ENCODE data around the gene PRDM16. TPM values are rescaled to one million over a fixed set of nuclear protein-coding genes. Genes with fewer than 3 reads are reported as not detected.

Gene PRDM16
- total RNA-seq, 1 experiment from 2014 or later: not detected

DNA sequence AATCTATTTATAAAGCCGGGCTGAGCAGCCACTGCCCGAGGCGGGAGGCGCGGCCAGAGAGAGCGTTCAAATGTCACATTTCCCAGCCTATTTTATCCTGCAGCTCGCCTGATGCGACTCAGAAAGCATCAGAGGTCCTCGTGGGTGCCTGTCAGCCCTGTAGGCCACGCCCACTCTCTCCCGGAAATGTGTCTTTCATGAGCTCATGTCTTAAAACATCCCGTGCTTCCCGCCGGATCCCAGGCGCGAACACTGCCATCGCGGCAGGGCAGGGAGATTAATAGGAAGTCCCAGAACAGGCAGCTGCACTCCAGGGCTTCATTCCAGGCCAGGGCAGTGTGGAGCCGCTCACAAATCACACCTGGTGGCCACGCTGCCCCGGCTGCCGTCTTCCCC, 117.5 kb downstream of the PRDM16 start:
- H3K4me3 Mint-ChIP-seq (ENCODE audit: unreplicated experiment): no peak overlapping the region
- no TSS peak for BruUV-seq (replicated peaks)
- intact Hi-C loops (cut with micrococcal nuclease): no loop called here
- TF ChIP-seq, protein P1, sequence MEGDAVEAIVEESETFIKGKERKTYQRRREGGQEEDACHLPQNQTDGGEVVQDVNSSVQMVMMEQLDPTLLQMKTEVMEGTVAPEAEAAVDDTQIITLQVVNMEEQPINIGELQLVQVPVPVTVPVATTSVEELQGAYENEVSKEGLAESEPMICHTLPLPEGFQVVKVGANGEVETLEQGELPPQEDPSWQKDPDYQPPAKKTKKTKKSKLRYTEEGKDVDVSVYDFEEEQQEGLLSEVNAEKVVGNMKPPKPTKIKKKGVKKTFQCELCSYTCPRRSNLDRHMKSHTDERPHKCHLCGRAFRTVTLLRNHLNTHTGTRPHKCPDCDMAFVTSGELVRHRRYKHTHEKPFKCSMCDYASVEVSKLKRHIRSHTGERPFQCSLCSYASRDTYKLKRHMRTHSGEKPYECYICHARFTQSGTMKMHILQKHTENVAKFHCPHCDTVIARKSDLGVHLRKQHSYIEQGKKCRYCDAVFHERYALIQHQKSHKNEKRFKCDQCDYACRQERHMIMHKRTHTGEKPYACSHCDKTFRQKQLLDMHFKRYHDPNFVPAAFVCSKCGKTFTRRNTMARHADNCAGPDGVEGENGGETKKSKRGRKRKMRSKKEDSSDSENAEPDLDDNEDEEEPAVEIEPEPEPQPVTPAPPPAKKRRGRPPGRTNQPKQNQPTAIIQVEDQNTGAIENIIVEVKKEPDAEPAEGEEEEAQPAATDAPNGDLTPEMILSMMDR (IDR thresholded peaks at IDR 0.05; ENCODE audit: unreplicated experiment): no peak
- H3K27ac Mint-ChIP-seq (ENCODE audit: low read depth, unreplicated experiment): no peak overlapping the region
- no peaks in the 10 kb centered on the region for H3K36me3 Mint-ChIP-seq (ENCODE audit: insufficient read depth, unreplicated experiment)
- H3K4me1 Mint-ChIP-seq (ENCODE audit: insufficient read depth, unreplicated experiment): no peaks in the 10 kb centered on the region
- peaks cover 7% of the 10 kb centered on the region for H3K9me3 Mint-ChIP-seq (ENCODE audit: unreplicated experiment)
- ChIA-PET CTCF (no interaction called here), POLR2A (no interaction called here)
- H3K27me3 Mint-ChIP-seq (ENCODE audit: insufficient read depth, unreplicated experiment): no peaks in the 10 kb centered on the region
- DNase-seq (ENCODE audit: unreplicated experiment): no peak

DNA sequence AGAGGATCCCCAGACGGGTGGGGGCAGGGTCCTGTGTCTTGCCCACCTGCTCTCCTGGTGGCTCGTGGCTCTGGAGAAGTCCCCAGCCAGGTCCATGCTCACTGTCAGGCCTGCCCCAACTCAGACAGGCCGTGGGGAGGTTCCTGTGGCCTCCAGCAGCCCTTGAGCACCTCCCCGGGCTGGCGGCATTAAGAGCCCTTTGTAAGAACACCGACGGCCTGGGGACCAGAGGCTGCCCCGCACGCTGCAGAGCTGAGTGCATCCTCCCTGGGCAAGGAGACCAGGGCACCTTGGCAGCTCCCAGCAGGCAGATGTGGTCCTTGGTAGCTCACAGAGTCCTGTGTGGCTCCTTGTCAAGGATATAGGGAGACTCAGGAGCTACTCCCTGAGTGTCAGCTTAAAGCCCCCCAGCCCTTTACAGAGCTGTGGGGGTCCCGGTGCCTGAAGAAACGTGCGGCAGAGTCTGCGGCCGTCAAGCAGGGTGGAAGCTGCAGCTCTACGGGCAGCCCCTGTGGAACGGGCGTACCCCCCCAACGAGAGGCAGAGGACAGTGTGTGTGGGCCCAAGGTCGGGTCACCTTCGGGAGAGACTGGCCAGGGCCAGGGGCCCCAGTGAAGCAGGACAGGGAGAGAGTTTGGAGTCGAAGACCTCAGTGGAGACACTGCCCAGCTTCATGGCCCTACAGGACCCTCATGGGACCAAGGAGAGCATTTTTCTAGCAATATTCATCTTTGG, 118.6 kb downstream of the PRDM16 start:
- no peaks in the 10 kb centered on the region for H3K36me3 Mint-ChIP-seq (ENCODE audit: insufficient read depth, unreplicated experiment)
- no TSS peak for BruUV-seq (replicated peaks)
- POLR2A ChIA-PET: no interaction called here
- CTCF ChIA-PET: no interaction called here
- no peak overlapping the region for H3K27ac Mint-ChIP-seq (ENCODE audit: low read depth, unreplicated experiment)
- intact Hi-C loops (cut with micrococcal nuclease): no loop called here
- no peak overlapping the region for H3K4me3 Mint-ChIP-seq (ENCODE audit: unreplicated experiment)
- H3K27me3 Mint-ChIP-seq (ENCODE audit: insufficient read depth, unreplicated experiment): no peaks in the 10 kb centered on the region
- DNase-seq (ENCODE audit: unreplicated experiment): no peak
- H3K9me3 Mint-ChIP-seq (ENCODE audit: unreplicated experiment): peaks cover 7% of the 10 kb centered on the region
- no peaks in the 10 kb centered on the region for H3K4me1 Mint-ChIP-seq (ENCODE audit: insufficient read depth, unreplicated experiment)
- TF ChIP-seq, protein P1 (IDR thresholded peaks at IDR 0.05; ENCODE audit: unreplicated experiment): no peak

DNA sequence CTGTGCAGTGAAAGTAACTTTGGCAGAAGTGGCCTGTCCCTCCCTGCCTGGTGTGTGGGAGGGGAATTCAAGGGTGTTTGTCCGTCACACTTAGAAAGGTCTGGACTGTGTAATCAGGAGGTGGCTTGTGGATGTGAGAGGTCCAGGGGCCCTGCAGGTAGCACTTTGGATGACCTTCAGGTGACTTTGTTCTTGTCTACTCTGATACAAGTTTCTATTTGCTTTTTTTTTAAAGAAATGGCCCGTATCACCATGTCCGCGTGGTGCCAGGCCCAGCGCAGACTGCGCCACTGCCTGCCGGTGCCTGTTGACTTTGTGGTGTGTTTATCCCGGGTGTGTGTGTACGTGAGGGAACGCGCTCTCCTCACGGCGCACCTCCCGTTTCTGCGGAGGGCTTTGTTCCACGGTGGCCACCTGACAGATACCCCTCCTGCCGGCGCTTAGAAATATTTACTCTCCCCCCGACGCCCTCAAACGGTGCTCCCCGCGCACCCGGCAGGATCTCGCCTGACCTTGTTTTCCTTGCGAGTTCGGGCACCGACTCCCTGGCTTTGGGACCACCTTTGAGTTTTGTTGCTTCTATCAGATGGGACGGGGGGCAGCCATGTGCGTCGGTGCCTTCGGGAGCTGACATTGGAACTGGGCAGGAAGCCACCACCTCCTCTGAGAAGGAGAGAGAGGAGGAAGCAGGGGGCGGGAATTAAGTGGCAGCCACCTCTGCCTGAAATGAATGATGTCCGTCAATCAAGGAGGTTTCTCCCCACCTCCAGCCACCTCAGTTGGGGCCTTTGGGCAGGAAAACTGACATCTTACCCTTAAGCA, 119.4 kb downstream of the PRDM16 start:
- TF ChIP-seq, protein P1 (IDR thresholded peaks at IDR 0.05; ENCODE audit: unreplicated experiment): no peak
- Mint-ChIP-seq H3K9me3 (ENCODE audit: unreplicated experiment) (peaks cover 7% of the 10 kb centered on the region), H3K27me3 (ENCODE audit: insufficient read depth, unreplicated experiment) (no peaks in the 10 kb centered on the region), H3K4me3 (ENCODE audit: unreplicated experiment) (no peak overlapping the region), H3K4me1 (ENCODE audit: insufficient read depth, unreplicated experiment) (no peaks in the 10 kb centered on the region), H3K36me3 (ENCODE audit: insufficient read depth, unreplicated experiment) (no peaks in the 10 kb centered on the region), H3K27ac (ENCODE audit: low read depth, unreplicated experiment) (no peak overlapping the region)
- POLR2A ChIA-PET: no interaction called here
- DNase-seq (ENCODE audit: unreplicated experiment): no peak
- CTCF ChIA-PET: no interaction called here
- intact Hi-C loops (cut with micrococcal nuclease): no loop called here
- no TSS peak for BruUV-seq (replicated peaks)

DNA sequence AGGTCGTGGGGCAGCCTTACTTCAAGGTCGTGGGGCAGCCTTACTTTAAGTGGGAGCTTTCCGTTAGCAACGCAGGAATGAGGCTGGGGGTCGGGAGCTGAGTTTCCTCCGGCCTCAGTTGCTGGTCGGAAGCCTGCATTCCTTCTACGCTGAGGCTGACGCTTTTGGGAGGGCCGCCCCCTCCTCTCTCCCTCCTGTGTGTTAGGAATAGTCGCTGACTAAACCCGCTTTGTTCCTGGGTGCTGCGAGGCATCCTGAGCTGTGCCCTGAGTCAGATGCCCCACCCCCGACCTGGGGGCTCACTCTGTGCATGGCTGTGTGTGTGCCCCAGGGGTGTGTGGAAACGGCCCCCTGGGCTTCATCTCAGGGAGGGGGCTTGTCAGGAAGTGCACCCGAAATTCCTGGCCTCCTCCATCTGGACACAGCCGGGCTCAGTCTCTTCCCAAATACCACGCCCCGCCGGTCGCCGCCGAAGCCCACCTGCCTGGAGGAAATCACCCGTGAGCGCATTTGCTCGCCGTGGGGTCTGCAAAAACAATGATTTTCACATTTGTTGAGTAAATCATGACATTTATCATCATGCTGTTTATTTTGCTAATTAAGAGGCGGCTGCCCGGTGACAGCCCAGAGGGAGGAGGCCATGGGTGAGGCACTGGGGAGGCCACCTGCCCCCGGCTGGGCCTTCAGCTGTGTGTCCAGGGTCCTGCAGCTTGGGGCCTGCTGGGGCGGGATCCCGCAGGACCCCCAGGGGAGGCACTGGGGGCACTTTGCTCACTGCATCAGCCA, 121.4 kb downstream of the PRDM16 start:
- Mint-ChIP-seq H3K27ac (ENCODE audit: low read depth, unreplicated experiment) (no peak overlapping the region), H3K36me3 (ENCODE audit: insufficient read depth, unreplicated experiment) (no peaks in the 10 kb centered on the region), H3K9me3 (ENCODE audit: unreplicated experiment) (peaks cover 8% of the 10 kb centered on the region), H3K4me3 (ENCODE audit: unreplicated experiment) (no peak overlapping the region), H3K27me3 (ENCODE audit: insufficient read depth, unreplicated experiment) (no peaks in the 10 kb centered on the region), H3K4me1 (ENCODE audit: insufficient read depth, unreplicated experiment) (no peaks in the 10 kb centered on the region)
- intact Hi-C loops (cut with micrococcal nuclease): no loop called here
- CTCF ChIA-PET: interaction anchor here (0.7 kb wide), 1 partner anchor 49 kb away, joined by 3 read pairs; no protein-coding TSS in a partner anchor
- POLR2A ChIA-PET: interaction anchor here (0.7 kb wide), 1 partner anchor 327 kb away, joined by 3 read pairs; no protein-coding TSS in a partner anchor
- BruUV-seq (replicated peaks): no TSS peak
- DNase-seq (ENCODE audit: unreplicated experiment): no peak
- TF ChIP-seq, protein P1 (IDR thresholded peaks at IDR 0.05; ENCODE audit: unreplicated experiment): no peak

All from MCF 10A (cell line).